Right lobe of liver (tissue), 6 donors: Measurements from ENCODE around the gene MED10. TPM values are rescaled to one million over a fixed set of nuclear protein-coding genes. Genes with fewer than 3 reads are reported as not detected.

ENCODE experiments used
- ATAC-seq, 4 donors: fragments of 200-7000 bp; cut with Tn5 transposase; one replicate each; pipeline ENCODE4 v1.9.1; 2020; ENCODE audit warnings: mild to moderate bottlenecking in 4 of 4, moderate library complexity in 4 of 4
- DNase-seq, 3 donors: peaks; one replicate each; pipeline ENCODE4 v3.0.0-alpha.2; 2020
- H3K27ac ChIP-seq, 3 donors: fragments of 200-600 bp; one replicate each; pipeline ENCODE4 v1.8.0; 2022
- H3K27me3 ChIP-seq, 2 donors: fragments of 200-600 bp; one replicate each; pipeline ENCODE4 v1.8.0; 2022
- H3K36me3 ChIP-seq, 4 donors: fragments of 200-600 bp; sonication (generic) in 1 of 4; one replicate each; pipeline versions ENCODE4 v1.5.1 to v1.8.0; 2017 to 2022; ENCODE audit warnings: control low read depth in 1 of 4
- H3K4me1 ChIP-seq, 4 donors: fragments of 200-600 bp; sonication (generic) in 1 of 4; one replicate each; pipeline versions ENCODE4 v1.5.1 to v1.8.0; 2017 to 2022; ENCODE audit warnings: control low read depth in 1 of 4
- H3K4me3 ChIP-seq, 3 donors: fragments of 200-600 bp; one replicate each; pipeline ENCODE4 v1.8.0; 2022
- H3K9me3 ChIP-seq, 4 donors: fragments of 200-600 bp; sonication (generic) in 1 of 4; one replicate each; pipeline versions ENCODE4 v1.5.1 to v1.8.0; 2017 to 2022; ENCODE audit warnings: control low read depth in 1 of 4
- CTCF ChIP-seq, 4 donors: fragments of 200-600 bp in 3 of 4; fragments of 450-650 bp in 1 of 4; IDR thresholded peaks; one replicate each; pipeline versions ENCODE4 v1.5.1 to v1.8.0; 2016 to 2022; ENCODE audit warnings: antibody characterized with exemption in 4 of 4, mild to moderate bottlenecking in 2 of 4
- POLR2A ChIP-seq: fragments of 450-650 bp; IDR thresholded peaks from one replicate; pipeline ENCODE4 v1.6.1; 2017; ENCODE audit warnings: antibody characterized with exemption, mild to moderate bottlenecking
- WGBS: methylation state at CpG from one replicate; pipeline ENCODE4 v1.1.6; 2018; ENCODE audit warnings: low coverage, low lambda C conversion rate; ENCODE audit not compliant: insufficient coverage; ENCODE audit errors: missing lambda C conversion rate; 5-methylcytosine and 5-hydroxymethylcytosine counted together
- intact Hi-C, 2 donors: fragments of 100-400 bp; cut with DNase I; formaldehyde crosslinking; loops; one replicate each; pipeline versions ENCODE4 v1.11.2 to v1.14.1; 2022
- total RNA-seq, 6 experiments: library from RNA; depleted of rRNA in 2 of 6; stranded (reverse); fragments of >200 nt in 2 of 6; fragmentation: NEBNext Ultra II Directional in 3 of 6; extraction: Animal tissue kit (Norgen Biotek cat#: 25700) in 3 of 6; gene quantifications; one replicate each; pipeline versions ENCODE4 v1.1.0 to v1.2.4, GENCODE V29; 2016 to 2023
- donor health status: DM: no; HTN: yes; CAD: no.
- donor health status: DM: no; HTN: no; CAD: no.
- donor health status: DM: no; HTN: no; CAD: no.
- donor health status: DM: no; HTN: yes; CAD: no.
- donor health status: DM: no; HTN: yes; CAD: no.

The MED10 gene
- total RNA-seq, 6 experiments from 2014 or later, result 9.3 to 15.4 (median 12.7) TPM

- no peaks in the 10 kb centered on the region for H3K27me3 ChIP-seq
- H3K9me3 ChIP-seq, result no peaks in the 10 kb centered on the region
- DNase-seq (no peak), ATAC-seq (no peak)
- no peaks in the 10 kb centered on the region for H3K4me1 ChIP-seq
- 85% methylated on average over 15 of the region's 16 CpGs for WGBS
- intact Hi-C loops, result no loop called here
- H3K4me3 ChIP-seq, result no peak overlapping the region
- TF ChIP-seq POLR2A (no peak), CTCF (IDR thresholded peaks at IDR 0.05) (no peak)
- H3K27ac ChIP-seq, result no peak overlapping the region
- no peaks in the 10 kb centered on the region for H3K36me3 ChIP-seq
These were observed 21.7 kb downstream of the MED10 start for GRCh38 chr5:6356578-6357164.

GRCh38 chr5:6355294-6355693 lies 23.1 kb downstream of the MED10 start:
- Histone ChIP-seq H3K36me3 (no peaks in the 10 kb centered on the region), H3K27ac (no peak overlapping the region), H3K4me3 (no peak overlapping the region), H3K27me3 (no peaks in the 10 kb centered on the region), H3K4me1 (no peaks in the 10 kb centered on the region), H3K9me3 (no peaks in the 10 kb centered on the region)
- DNase-seq, result no peak
- TF ChIP-seq CTCF (IDR thresholded peaks at IDR 0.05) (no peak), POLR2A (no peak)
- no peak for ATAC-seq
- WGBS, result 30% methylated on average over 2 of the region's 6 CpGs
- intact Hi-C loops, result no loop called here

GRCh38 chr5:6354848-6355247 lies 23.5 kb downstream of the MED10 start:
- Histone ChIP-seq H3K4me1 (no peaks in the 10 kb centered on the region), H3K9me3 (no peaks in the 10 kb centered on the region), H3K27ac (no peak overlapping the region), H3K4me3 (no peak overlapping the region), H3K27me3 (no peaks in the 10 kb centered on the region), H3K36me3 (no peaks in the 10 kb centered on the region)
- no peak for ATAC-seq
- no peak for DNase-seq
- 73% methylated on average over 1 of the region's 3 CpGs for WGBS
- TF ChIP-seq POLR2A, result no peak
- no peak for TF ChIP-seq CTCF (IDR thresholded peaks at IDR 0.05)
- intact Hi-C loops, result no loop called here

GRCh38 chr5:6353602-6354302 lies 24.6 kb downstream of the MED10 start:
- Histone ChIP-seq H3K4me3 (no peak overlapping the region), H3K9me3 (no peaks in the 10 kb centered on the region), H3K27me3 (no peaks in the 10 kb centered on the region), H3K36me3 (no peaks in the 10 kb centered on the region), H3K27ac (no peak overlapping the region), H3K4me1 (no peaks in the 10 kb centered on the region)
- DNase-seq (no peak), ATAC-seq (no peak)
- TF ChIP-seq POLR2A (no peak), CTCF (IDR thresholded peaks at IDR 0.05) (no peak)
- intact Hi-C loops, result no loop called here
- 66% methylated on average over 8 of the region's 13 CpGs for WGBS
